GM18868 (cell line): ENCODE data around the gene PAX2.

ENCODE experiments used
- ATAC-seq: cut with Tn5 transposase; IDR thresholded peaks from one replicate; pipeline ENCODE4 v1.9.1; 2021; ENCODE audit warnings: mild to moderate bottlenecking, moderate library complexity; ENCODE audit not compliant: unreplicated experiment

The PAX2 gene

GRCh38 chr10:100782461-100783244 lies 37.3 kb downstream of the PAX2 start:
- ATAC-seq, result no peak

DNA sequence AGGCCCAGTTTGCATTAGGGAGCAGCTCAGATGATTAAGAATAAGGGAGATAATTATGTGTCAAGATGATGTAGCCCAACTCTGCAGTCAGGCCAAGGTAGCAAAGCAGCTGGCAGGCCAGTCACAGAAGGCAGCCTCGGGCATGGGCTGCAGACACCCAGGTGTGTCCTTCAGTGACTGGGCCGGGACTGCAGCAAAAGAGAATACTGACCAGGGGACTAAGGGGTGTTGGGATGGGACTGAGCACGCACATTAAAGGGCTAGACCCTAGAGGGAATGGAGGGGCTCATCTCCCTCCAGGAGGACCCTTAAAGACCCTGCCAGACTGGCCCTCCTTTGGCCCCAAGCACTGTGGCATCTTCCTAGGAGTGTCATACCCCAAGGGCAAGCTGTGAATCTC lies 38.7 kb downstream of the PAX2 start:
- ATAC-seq, result no peak

DNA sequence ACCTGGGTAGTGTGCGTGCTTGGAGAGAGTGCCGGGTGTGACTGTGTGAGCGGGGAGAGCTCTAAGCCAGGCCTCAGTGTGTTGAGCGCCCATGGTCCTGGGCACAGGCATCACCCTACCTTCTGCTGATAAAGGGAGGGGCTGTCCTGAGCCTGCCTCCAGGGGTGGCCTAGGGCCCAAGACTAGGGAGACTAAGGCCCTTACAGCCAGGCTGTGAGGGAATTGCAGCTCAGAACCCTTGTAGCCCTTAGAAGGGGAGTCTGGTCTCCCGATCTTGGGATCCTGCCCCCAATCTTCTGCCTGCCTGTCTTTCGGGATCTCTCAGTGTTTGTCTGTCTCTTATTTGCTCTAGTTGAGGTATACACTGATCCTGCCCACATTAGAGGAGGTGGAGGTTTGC lies 41.2 kb downstream of the PAX2 start:
- ATAC-seq, result no peak

- no peak for ATAC-seq
These were observed 42.9 kb downstream of the PAX2 start for GRCh38 chr10:100788002-100788903.

- ATAC-seq, result no peak
These were observed 45.4 kb downstream of the PAX2 start for GRCh38 chr10:100790761-100791208.

DNA sequence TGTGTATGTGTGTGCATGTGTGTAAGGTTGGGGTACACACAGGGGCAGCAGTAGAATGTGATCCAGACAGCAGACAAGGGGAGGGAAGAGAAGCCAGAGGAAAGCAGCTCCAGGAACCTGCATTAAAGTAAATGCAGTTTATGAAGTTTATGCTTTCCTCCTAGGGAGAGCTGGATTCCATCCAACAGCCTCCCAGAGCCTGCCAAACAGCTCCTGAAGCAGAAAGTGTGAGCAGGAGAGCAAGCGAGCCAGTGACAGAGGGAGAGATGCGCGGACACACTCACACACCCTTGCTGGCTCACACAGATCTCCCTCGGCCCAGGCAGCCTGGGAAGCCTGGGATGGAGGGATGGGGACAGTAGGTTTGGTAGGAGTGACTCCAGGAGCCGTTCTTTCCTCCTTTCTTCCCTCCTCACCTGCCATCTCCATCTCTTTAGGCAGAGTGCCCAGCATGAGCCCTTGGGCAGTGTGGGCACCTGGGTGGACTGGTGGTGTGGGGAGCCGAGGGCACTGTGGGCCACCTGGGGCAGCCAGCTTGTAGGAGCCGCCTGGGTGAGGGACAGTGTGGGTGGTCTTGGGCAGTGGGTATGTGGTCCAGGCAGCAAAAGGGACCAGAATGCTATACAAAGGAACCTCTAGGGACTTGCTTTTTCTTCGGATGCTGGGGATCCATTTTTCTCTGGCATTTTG lies 46.1 kb downstream of the PAX2 start:
- no peak for ATAC-seq

- ATAC-seq, result no peak
These were observed 47.2 kb downstream of the PAX2 start for GRCh38 chr10:100792574-100792973.

- ATAC-seq, result no peak
These were observed 47.7 kb downstream of the PAX2 start for GRCh38 chr10:100793055-100793454.

GRCh38 chr10:100799881-100800280 lies 54.5 kb downstream of the PAX2 start:
- no peak for ATAC-seq

DNA sequence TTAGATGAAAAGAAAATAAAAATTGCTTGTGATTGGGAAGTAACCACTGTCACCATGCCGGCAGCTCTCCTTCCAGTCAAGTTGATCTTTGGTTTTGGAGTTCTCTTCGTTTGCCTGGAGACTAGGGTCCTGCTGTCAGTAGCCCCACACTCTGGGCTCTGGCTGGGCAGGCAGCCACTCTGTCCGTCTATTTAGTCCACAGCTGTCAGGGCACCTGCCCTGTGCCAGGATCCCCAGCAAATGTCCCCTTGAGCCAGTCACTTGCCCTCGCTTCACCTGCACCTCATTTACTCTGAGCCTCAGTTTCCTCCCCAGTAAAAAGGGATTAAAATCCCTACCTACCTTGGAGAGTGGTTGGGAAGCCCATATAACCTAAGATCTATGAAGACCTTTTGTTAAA lies 55.5 kb downstream of the PAX2 start:
- no peak for ATAC-seq

DNA sequence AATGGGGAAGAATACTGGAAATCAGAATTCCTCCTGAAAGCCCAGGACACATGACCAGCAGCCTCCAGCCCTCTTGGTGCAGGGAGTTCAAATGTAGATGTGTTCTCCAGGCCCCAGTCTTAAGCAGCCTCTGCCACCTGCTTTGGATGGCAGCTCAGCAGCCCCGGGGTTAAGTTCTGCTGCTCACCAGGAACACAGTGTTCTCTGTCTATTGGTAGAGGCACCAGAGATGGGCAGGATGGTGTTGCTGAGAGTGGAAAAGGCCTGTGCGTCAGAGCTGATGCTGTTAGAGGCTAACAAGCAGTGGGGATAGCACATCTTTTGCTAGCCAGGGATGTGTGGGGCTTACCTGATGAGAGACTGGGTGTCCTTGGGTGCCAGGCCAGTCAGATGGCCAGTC lies 56.8 kb downstream of the PAX2 start:
- no peak for ATAC-seq

DNA sequence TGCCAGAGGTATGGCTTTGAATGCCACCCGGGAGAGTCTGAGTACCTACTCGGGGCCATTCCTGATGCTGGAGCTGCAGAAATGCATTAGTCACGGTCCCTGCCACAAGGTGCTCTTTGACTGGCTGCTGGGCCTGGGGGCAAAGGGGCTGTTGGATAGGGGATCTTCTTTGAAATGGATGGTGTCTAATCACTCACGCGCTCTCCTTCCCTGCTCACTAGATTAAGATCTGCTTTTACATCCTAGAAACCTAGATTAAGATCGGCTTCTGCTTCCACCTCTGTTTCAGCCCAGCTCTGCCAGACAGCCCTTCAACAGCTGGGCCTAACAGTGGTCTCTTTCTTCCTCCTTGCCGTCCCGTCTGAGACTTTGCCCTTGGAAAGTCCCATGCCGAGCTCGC lies 57.2 kb downstream of the PAX2 start:
- no peak for ATAC-seq

GRCh38 chr10:100803492-100803891 lies 58.1 kb downstream of the PAX2 start:
- no peak for ATAC-seq

- ATAC-seq, result no peak
These were observed 58.5 kb downstream of the PAX2 start for GRCh38 chr10:100803908-100804307.

- ATAC-seq, result no peak
These were observed 60.4 kb downstream of the PAX2 start for GRCh38 chr10:100805543-100806355.

DNA sequence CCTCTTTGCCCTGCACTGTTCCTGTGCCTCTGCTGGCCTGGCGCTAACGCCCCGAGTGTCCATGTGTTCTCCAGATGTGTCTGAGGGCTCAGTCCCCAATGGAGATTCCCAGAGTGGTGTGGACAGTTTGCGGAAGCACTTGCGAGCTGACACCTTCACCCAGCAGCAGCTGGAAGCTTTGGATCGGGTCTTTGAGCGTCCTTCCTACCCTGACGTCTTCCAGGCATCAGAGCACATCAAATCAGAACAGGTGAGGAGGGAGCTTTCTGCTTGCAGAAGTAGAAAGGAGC lies 60.9 kb downstream of the PAX2 start:
- no peak for ATAC-seq

GRCh38 chr10:100807241-100807951 lies 62.0 kb downstream of the PAX2 start:
- no peak for ATAC-seq

- no peak for ATAC-seq
These were observed 63.5 kb downstream of the PAX2 start for GRCh38 chr10:100808876-100809275.

DNA sequence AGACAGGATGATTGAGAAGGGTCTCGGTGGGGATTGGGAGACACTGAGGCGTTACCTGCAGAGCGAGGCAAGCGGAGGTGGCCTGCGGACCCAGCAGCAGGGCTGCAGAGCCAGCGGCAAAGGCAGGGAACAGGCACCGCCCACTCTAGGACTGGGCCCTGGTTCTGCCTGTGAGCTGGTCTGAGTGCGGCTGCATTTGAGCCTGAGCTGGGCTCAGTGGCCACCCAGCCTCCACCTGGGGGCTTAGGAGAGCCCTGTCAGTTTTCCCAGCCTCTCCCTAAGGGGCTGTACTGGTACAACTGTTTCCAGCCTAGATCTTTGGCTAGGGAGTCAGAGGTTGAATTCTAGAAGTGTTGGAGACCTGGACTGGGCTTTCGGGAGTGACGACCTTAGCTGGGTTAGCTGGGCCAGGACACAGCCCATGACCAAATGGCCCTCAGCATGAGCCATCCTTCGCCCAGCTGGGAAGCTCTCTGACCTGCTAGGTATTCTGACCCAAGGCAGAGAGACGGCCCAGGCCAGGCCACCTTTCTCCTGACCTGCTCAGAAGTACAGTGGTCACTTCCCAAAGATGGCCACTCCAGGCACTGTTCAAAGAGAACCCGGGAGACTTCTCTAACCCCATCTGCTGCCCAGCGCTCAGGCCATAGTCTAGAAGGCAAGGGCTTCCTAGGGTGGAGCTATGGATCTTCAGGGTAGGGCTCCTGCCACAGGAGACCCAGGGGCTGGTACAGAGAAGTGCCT lies 64.9 kb downstream of the PAX2 start:
- no peak for ATAC-seq

DNA sequence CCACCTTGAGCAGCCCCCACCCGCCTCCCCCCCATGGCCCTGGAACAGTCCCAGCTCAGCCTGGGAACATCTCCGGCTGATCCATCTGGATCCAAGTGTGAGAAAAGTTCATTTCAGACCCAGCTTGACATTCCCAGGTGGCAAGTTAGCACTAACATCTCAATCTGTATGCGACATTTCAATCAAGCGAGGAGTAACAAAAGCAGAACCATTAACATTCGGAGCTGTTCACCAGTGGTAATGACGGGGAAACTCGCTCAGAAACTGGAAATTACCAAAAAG lies 65.4 kb downstream of the PAX2 start:
- no peak for ATAC-seq
